ENCODE measurements around the gene RBM33.
"Not testable (repeated sequence)": the region's sequence is repeated elsewhere in the genome, so short reads cannot be mapped to it uniquely, and the experiment has no call there.

Gene RBM33

DNA sequence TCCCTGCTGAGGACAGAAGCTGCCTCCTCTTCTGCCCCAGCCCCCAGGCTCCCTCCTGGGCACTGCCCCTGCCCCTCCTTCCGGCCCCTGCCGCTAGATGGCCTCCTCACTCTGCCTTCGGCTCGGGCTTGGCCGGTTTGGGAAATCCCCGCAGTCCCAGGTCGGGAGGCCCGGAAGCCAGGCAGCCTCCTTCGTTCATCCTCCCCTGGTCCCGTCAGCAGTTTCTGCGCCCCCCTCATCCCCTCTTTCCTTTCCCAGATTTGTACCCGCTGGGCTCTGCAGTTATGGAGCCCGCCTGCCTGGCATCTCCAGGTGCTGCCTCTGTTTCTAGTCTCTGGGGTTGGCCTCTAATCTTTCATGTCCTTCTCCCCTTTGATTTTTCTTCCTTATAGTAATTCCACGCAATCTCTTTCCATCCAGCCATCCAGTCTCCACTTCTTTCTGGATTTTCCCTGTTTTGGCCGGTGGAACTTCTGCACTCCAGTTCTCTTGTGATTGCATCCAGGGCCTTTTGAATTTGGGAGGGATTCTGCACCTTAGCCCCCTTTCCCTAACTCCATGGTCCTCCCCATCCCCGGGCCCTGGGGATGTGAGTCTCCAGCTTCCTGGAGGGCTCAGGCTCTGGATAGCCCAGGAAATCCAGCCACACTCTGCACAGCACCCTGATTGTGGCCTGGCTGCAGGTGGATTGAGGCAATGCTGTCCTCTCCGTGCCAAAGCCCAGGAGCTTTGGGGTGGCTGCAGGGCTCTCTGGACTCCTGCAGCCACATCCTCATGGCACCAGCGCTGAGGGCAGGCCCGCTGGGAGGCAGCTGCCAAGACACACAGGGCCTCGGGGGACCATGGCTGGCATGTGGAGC lies 171.1 kb downstream of the RBM33 start:
- no peak overlapping the region for H3K27ac ChIP-seq
- TF ChIP-seq CTCF (conservative IDR thresholded peaks at IDR 0.05) (peak; percentile 93), ZFX (IDR thresholded peaks at IDR 0.05) (no peak)

GRCh38 chr7:155816192-155816508 lies 171.7 kb downstream of the RBM33 start:
- TF ChIP-seq ZFX (IDR thresholded peaks at IDR 0.05) (no peak), CTCF (conservative IDR thresholded peaks at IDR 0.05) (no peak)

GRCh38 chr7:155816996-155817395 lies 172.5 kb downstream of the RBM33 start:
- TF ChIP-seq CTCF (conservative IDR thresholded peaks at IDR 0.05) (no peak), ZFX (IDR thresholded peaks at IDR 0.05) (no peak)
- no peak overlapping the region for H3K27ac ChIP-seq

More at GRCh38 chr7:155816192-155816508, 171.7 kb downstream of the RBM33 start:
- no peak overlapping the region for H3K27ac ChIP-seq

GRCh38 chr7:155817515-155817914 lies 173.1 kb downstream of the RBM33 start:
- H3K27ac ChIP-seq, result not testable (repeated sequence)

- TF ChIP-seq CTCF (conservative IDR thresholded peaks at IDR 0.05), result no peak
- TF ChIP-seq ZFX (IDR thresholded peaks at IDR 0.05), result no peak
- no peak overlapping the region for H3K27ac ChIP-seq
Observed at GRCh38 chr7:155818154-155818819, 173.8 kb downstream of the RBM33 start.

- TF ChIP-seq ZFX (IDR thresholded peaks at IDR 0.05), result no peak
- H3K27ac ChIP-seq, result no peak overlapping the region
Observed at GRCh38 chr7:155818820-155819168, 174.3 kb downstream of the RBM33 start.

DNA sequence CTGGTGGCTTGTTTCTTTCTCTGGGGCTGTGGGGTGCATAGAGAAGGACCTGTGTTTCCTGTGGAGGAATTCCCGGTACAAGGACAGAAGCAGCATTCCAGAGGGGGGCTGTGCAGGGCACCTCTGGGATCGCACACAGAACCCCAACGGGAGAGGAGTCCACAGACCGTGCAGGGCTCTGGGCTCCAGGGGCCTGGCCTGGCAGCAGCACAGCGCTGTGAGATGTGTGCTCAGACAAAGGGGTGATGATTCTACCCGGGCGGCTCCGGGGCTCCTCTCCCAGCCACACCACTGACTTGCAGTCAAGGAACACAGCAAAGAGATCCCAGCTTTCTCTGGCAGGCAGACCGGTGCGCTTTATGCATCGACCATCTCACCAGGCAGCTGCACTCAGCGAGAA lies 174.7 kb downstream of the RBM33 start:
- no peak overlapping the region for H3K27ac ChIP-seq
- no peak for TF ChIP-seq CTCF (conservative IDR thresholded peaks at IDR 0.05)
- TF ChIP-seq ZFX (IDR thresholded peaks at IDR 0.05), result no peak

- TF ChIP-seq ZFX (IDR thresholded peaks at IDR 0.05) (no peak), CTCF (conservative IDR thresholded peaks at IDR 0.05) (no peak)
- H3K27ac ChIP-seq, result no peak overlapping the region
Observed at GRCh38 chr7:155820246-155820645, 175.8 kb downstream of the RBM33 start.

Measured in C4-2B (cell line).